Bronchus fibroblast of lung (primary cell): Measurements from ENCODE around the gene REG1A. TPM values are rescaled to one million over a fixed set of nuclear protein-coding genes. Genes with fewer than 3 reads are reported as not detected.

Source experiments
- total RNA-seq: library from RNA; depleted of rRNA; stranded (reverse); fragments of >200 nt; gene quantifications from 2 replicates; pipeline ENCODE4 v1.2.3, GENCODE V29; 2015

Gene REG1A, protein sequence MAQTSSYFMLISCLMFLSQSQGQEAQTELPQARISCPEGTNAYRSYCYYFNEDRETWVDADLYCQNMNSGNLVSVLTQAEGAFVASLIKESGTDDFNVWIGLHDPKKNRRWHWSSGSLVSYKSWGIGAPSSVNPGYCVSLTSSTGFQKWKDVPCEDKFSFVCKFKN
- total RNA-seq = not detected in 2 replicates

DNA sequence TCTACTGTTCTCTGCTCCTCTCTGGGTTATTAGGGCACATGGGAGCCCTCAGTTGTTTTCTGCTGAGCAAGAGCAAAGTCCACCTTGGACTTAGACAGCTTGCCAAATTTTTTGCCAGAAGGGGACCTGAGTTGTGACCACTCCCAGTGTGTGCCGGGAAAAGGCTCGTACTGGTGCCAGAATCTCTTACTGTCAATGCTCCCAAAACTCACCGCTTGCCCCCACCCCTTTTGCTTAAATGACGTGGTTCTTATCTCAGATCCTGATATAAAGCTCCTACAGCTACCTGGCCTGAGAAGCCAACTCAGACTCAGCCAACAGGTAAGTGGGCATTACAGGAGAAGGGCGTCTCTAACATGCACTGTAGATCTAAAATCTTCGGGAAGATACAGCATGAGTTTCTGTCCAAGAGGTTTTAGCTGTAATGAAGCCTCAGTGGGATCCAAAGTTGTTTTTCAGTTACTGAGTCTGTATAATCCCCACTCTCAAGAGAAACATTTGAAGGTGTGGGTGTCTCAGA lies at the start of gene REG1A:
Gene REG1A, plus strand, starts transcription at position 295 of the 520 bp plus-strand sequence. CDS start 374 bp downstream, outside the sequence.

DNA sequence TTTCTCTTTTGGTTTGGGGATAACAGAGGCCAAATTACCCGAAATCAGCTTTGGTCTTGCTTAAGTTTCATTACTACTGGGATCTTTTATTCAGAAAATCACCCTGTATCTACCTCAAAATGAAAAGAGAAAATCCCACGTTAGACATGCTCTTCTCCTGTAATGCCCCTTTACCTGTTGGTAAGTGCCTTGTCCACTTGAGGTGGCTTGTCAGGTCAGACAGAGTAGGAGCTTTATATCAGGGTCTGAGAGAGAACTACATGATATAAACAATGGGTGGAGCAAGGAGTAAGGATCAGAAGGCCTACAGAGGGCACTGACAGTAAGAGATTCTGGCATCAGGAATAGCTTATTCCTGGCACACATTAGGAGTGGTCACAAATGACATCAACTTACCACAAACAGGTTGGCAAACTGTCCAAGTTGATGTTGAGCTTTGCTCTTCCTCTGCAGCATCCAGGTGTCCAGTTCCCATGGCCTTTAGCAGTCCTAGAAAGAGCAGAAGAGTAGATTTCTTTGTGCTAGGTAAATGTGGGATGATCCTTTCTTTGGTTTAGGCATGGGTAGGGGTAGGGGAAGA lies 32.4 kb upstream of the REG1A start, which contains the start of gene REG1B:
Gene REG1B, minus strand, starts transcription at position 209 of the 580 bp plus-strand sequence. CDS start 381 bp downstream, outside the sequence.

GRCh38 chr2:79159653-79160052 lies 39.4 kb downstream of the REG1A start, which contains the start of gene REG3A:
REG3A (minus strand) TSS chr2:79159753; CDS start chr2:79159405, 348 bp downstream.

Other genes starting within 250 kb of the REG1A start
- not detected in 2 replicates for gene REG3G, start 94.8 kb upstream of the REG1A start, total RNA-seq
- gene REG1B, start 32.5 kb upstream of the REG1A start, total RNA-seq = not detected in 2 replicates
- not detected in 2 replicates for gene REG3A, start 39.3 kb downstream of the REG1A start, total RNA-seq